K562 (cell line): ENCODE measurements around the gene KRT8. TPM values are rescaled to one million over a fixed set of nuclear protein-coding genes. Genes with fewer than 3 reads are reported as not detected.
A peak's percentile ranks its signal among the peaks of the same experiment; 100 is the strongest.

Experiments used
- ARHGAP35 ChIP-seq: fragments of 450-650 bp; IDR thresholded peaks from 2 replicates; pipeline ENCODE4 v1.6.1; 2018; ENCODE audit not compliant: partially characterized antibody
- ETS2 ChIP-seq: IDR thresholded peaks from 2 replicates; pipeline ENCODE4 v1.6.1; 2016; ENCODE audit warnings: borderline replicate concordance, missing genetic modification characterization, mild to moderate bottlenecking, moderate library complexity, missing compliant biosample characterization; ENCODE audit not compliant: poor library complexity, severe bottlenecking
- FOSL1 ChIP-seq: fragments of 200-800 bp; sonication (Bioruptor generic); conservative IDR thresholded peaks from 2 replicates; pipeline ENCODE4 v1.6.1; 2016; ENCODE audit warnings: missing genetic modification characterization, missing compliant biosample characterization
- FOXK1 ChIP-seq: sonication (generic); formaldehyde crosslinking; IDR thresholded peaks from 2 replicates; pipeline ENCODE4 v1.8.0; 2022; ENCODE audit warnings: missing genetic modification reagents, mild to moderate bottlenecking, borderline replicate concordance
- HMGN3 ChIP-seq: IDR thresholded peaks from 2 replicates; pipeline ENCODE4 v1.6.1; 2011; ENCODE audit warnings: borderline replicate concordance, low read depth, mild to moderate bottlenecking, mixed read lengths, low read length; ENCODE audit not compliant: insufficient read length; ENCODE audit errors: extremely low read depth
- KAT2B ChIP-seq: IDR thresholded peaks from one replicate; pipeline ENCODE4 v1.6.1; 2012; ENCODE audit warnings: low read depth, mild to moderate bottlenecking, control low read depth, inconsistent platforms, low read length, moderate library complexity
- PML ChIP-seq: IDR thresholded peaks from 2 replicates; pipeline ENCODE4 v1.6.1; 2012; ENCODE audit warnings: low read length, inconsistent platforms
- RBM22 ChIP-seq: fragments of 200-400 bp; formaldehyde crosslinking; IDR thresholded peaks from 2 replicates; pipeline ENCODE4 v1.6.1; 2018; ENCODE audit warnings: low read length, low read depth; ENCODE audit not compliant: poor library complexity, severe bottlenecking
- U2AF1 ChIP-seq: fragments of 200-400 bp; formaldehyde crosslinking; optimal IDR thresholded peaks from 2 replicates; pipeline ENCODE3; 2017; ENCODE audit warnings: mild to moderate bottlenecking, low read depth, low read length, moderate library complexity
- ZBTB11 ChIP-seq, 3 experiments: fragments of 200-800 bp in 1 of 3; fragments of 250-450 bp in 1 of 3; fragments of 450-650 bp in 1 of 3; sonication (Bioruptor Pico) in 1 of 3; sonication (Bioruptor generic) in 1 of 3; formaldehyde crosslinking in 1 of 3; IDR thresholded peaks; 2 replicates each; pipeline versions ENCODE4 v1.6.1 to v1.8.0; 2016 to 2022; ENCODE audit warnings: mild to moderate bottlenecking in 2 of 3, missing genetic modification characterization in 2 of 3, missing compliant biosample characterization in 1 of 3, moderate library complexity in 1 of 3
- ZNF609 ChIP-seq: sonication (generic); formaldehyde crosslinking; IDR thresholded peaks from 2 replicates; pipeline ENCODE4 v1.8.1; 2023; ENCODE audit warnings: missing genetic modification reagents, mild to moderate bottlenecking, borderline replicate concordance
- polyA plus RNA-seq, 8 experiments: library from polyadenylated mRNA; depleted of rRNA in 4 of 8; stranded (reverse) in 5 of 8; unstranded in 3 of 8; fragments of >200 nt; fragmentation: Nextera tagmentation in 2 of 8; fragmentation: Illumina TruSeq in 1 of 8; extraction: Ambion mirVana in 2 of 8; extraction: Trizol in 1 of 8; gene quantifications; 2 replicates each; pipeline versions ENCODE4 v1.2.1 to v1.2.3, GENCODE V29; 2011 to 2014; ENCODE audit warnings: inconsistent platforms in 1 of 8, missing spikeins in 1 of 8
- total RNA-seq, 7 experiments: library from RNA; depleted of rRNA in 6 of 7; stranded (reverse); fragments of >200 nt in 6 of 7; fragmentation: Illumina TruSeq in 2 of 7; extraction: Trizol in 2 of 7; gene quantifications; 2 replicates each; pipeline versions ENCODE4 v1.2.1 to v1.2.3, GENCODE V29; 2011 to 2021; ENCODE audit warnings: low replicate concordance in 1 of 7
- TF ChIP-seq, protein P1 (sequence below): fragments of 250-450 bp; sonication (Bioruptor Pico); IDR thresholded peaks from 2 replicates; pipeline ENCODE4 v1.5.1; 2021; ENCODE audit warnings: mild to moderate bottlenecking

The KRT8 gene
- total and polyA plus RNA-seq, 9 of the 15 experiments (the other 6 are each of a cell fraction or from before 2014, with no cell fraction given), result 41.5 to 661 (median 260) TPM

DNA sequence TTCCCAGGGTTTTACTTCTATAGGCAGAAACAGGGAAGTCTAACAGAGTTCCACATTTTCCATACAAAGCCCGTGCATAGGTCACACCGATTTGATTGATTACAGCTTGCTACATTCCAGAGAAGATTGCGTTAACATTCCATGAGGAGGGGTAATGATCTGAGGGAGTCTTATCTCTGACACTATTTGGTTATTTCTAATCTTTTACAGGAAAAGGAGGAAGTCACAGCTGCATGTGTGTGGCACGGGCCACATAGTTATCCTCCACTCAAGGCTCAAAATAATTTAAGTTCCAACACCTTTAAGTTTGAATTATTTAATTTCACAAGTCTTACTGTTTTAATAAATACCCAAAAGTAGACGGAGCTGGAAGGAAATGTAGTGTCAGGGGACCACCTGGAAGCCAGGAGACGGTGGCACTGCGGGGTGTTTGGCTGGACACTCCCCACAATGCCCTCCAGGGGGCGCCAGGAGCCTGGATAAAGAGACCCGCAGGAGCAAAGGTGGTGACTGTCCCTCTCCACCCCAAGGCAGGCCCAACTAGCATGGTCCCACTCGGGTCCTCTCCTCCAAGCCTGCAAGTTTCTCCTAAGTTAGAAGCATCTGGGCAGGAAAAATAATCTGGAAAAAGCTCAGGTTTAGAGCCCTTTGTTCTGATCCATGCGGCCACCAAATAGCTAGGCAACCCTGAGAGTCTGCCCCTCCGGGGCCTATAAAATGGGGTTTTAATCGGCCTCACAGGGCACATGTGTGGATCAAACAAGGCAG is 20.2 kb downstream of the KRT8 start (continued):
- TF ChIP-seq ETS2 (tag) (no peak), ZNF609 (CRISPR knock-in tag) (no peak), ARHGAP35 (no peak), RBM22 (no peak), FOXK1 (no peak), HMGN3 (no peak), PML (no peak), FOSL1 (peak; percentile 49), U2AF1 (no peak), KAT2B (no peak), ZBTB11 (CRISPR knock-in tag; IDR thresholded peaks at IDR 0.05) (no peak)
- TF ChIP-seq, protein P1, sequence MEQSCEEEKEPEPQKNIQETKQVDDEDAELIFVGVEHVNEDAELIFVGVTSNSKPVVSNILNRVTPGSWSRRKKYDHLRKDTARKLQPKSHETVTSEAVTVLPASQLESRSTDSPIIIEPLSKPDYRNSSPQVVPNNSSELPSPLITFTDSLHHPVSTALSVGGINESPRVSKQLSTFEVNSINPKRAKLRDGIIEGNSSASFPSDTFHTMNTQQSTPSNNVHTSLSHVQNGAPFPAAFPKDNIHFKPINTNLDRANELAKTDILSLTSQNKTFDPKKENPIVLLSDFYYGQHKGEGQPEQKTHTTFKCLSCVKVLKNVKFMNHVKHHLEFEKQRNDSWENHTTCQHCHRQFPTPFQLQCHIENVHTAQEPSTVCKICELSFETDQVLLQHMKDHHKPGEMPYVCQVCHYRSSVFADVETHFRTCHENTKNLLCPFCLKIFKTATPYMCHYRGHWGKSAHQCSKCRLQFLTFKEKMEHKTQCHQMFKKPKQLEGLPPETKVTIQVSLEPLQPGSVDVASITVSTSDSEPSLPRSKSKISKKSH, result no peak
